ENCODE data around the gene GLRX5. TPM values are rescaled to one million over a fixed set of nuclear protein-coding genes. Genes with fewer than 3 reads are reported as not detected.

Gene GLRX5
- polyA plus RNA-seq, 1 experiment, result 58.6 TPM

- no peak for DNase-seq (ENCODE audit: low read depth, low spot score)
- no peak overlapping the region for H3K4me3 ChIP-seq (ENCODE audit: low read depth, low read length)
- H3K27me3 ChIP-seq (ENCODE audit: control insufficient read depth, insufficient read depth, low read length), result no peaks in the 10 kb centered on the region
- H3K27ac ChIP-seq (ENCODE audit: low read depth, low read length), result no peak overlapping the region
- POLR2A ChIA-PET, result interaction anchor here (1.8 kb wide), 1 partner anchor 12 kb away, joined by 6 read pairs; no protein-coding TSS in a partner anchor
- TF ChIP-seq CTCF (IDR thresholded peaks at IDR 0.05; ENCODE audit: low read depth, low read length), result no peak
- CTCF ChIA-PET, result interaction anchor here (1.8 to 2.7 kb wide), 2 partner anchors 32 to 53 kb away, joined by 12 to 17 read pairs; no protein-coding TSS in a partner anchor
- H3K9me3 ChIP-seq (ENCODE audit: control insufficient read depth, insufficient read depth, low read length), result peaks cover 3% of the 10 kb centered on the region; the same call in 1 of the 2 replicates
Measured at GRCh38 chr14:95495538-95496025, 39.3 kb upstream of the GLRX5 start.

GRCh38 chr14:95496111-95496681 lies 38.7 kb upstream of the GLRX5 start:
- CTCF ChIA-PET, result interaction anchor here (1.5 to 2.7 kb wide), 3 partner anchors 31 to 53 kb away, joined by 6 to 17 read pairs (median 12); no protein-coding TSS in a partner anchor
- TF ChIP-seq CTCF (IDR thresholded peaks at IDR 0.05; ENCODE audit: low read depth, low read length), result no peak

GRCh38 chr14:95496690-95497259 lies 38.1 kb upstream of the GLRX5 start:
- Histone ChIP-seq H3K4me3 (ENCODE audit: low read depth, low read length) (no peak overlapping the region), H3K27ac (ENCODE audit: low read depth, low read length) (peak overlapping the region; percentile 33), H3K27me3 (ENCODE audit: control insufficient read depth, insufficient read depth, low read length) (no peaks in the 10 kb centered on the region), H3K9me3 (ENCODE audit: control insufficient read depth, insufficient read depth, low read length) (peaks cover 3% of the 10 kb centered on the region; the same call in 1 of the 2 replicates)
- POLR2A ChIA-PET, result interaction anchor here (1.8 kb wide), 1 partner anchor 14 kb away, joined by 6 read pairs; no protein-coding TSS in a partner anchor
- CTCF ChIA-PET, result interaction anchor here (0.5 to 2.7 kb wide), 4 partner anchors 31 to 70 kb away, joined by 3 to 17 read pairs (median 9); no protein-coding TSS in a partner anchor
- no peak for DNase-seq (ENCODE audit: low read depth, low spot score)
- TF ChIP-seq CTCF (IDR thresholded peaks at IDR 0.05; ENCODE audit: low read depth, low read length), result no peak

More at GRCh38 chr14:95496111-95496681, 38.7 kb upstream of the GLRX5 start:
- H3K4me3 ChIP-seq (ENCODE audit: low read depth, low read length), result no peak overlapping the region
- no peak for DNase-seq (ENCODE audit: low read depth, low spot score)
- H3K9me3 ChIP-seq (ENCODE audit: control insufficient read depth, insufficient read depth, low read length), result peaks cover 3% of the 10 kb centered on the region; the same call in 1 of the 2 replicates
- H3K27me3 ChIP-seq (ENCODE audit: control insufficient read depth, insufficient read depth, low read length), result no peaks in the 10 kb centered on the region
- POLR2A ChIA-PET, result interaction anchor here (1.8 kb wide), 1 partner anchor 13 kb away, joined by 6 read pairs; no protein-coding TSS in a partner anchor
- peak overlapping the region; percentile 33 for H3K27ac ChIP-seq (ENCODE audit: low read depth, low read length)

- no peak overlapping the region for H3K27ac ChIP-seq (ENCODE audit: low read depth, low read length)
- DNase-seq (ENCODE audit: low read depth, low spot score), result no peak
- TF ChIP-seq CTCF (IDR thresholded peaks at IDR 0.05; ENCODE audit: low read depth, low read length), result no peak
- H3K27me3 ChIP-seq (ENCODE audit: control insufficient read depth, insufficient read depth, low read length), result no peaks in the 10 kb centered on the region
- H3K9me3 ChIP-seq (ENCODE audit: control insufficient read depth, insufficient read depth, low read length), result peaks cover under 1% of the 10 kb centered on the region; the same call in 1 of the 2 replicates
- POLR2A ChIA-PET, result interaction anchor here (1.8 kb wide), 1 partner anchor 14 kb away, joined by 6 read pairs; no protein-coding TSS in a partner anchor
- CTCF ChIA-PET, result interaction anchor here (0.9 to 2.7 kb wide), 4 partner anchors 30 to 55 kb away, joined by 4 to 17 read pairs (median 8); no protein-coding TSS in a partner anchor
- H3K4me3 ChIP-seq (ENCODE audit: low read depth, low read length), result no peak overlapping the region
Measured at GRCh38 chr14:95497561-95498011, 37.3 kb upstream of the GLRX5 start.

Data from AG04450 (cell line).